ENCODE results near the gene TRMT112. TPM values are rescaled to one million over a fixed set of nuclear protein-coding genes. Genes with fewer than 3 reads are reported as not detected.

The TRMT112 gene
- total RNA-seq, 6 donors from 2014 or later: 110 to 215 (median 170) TPM

DNA sequence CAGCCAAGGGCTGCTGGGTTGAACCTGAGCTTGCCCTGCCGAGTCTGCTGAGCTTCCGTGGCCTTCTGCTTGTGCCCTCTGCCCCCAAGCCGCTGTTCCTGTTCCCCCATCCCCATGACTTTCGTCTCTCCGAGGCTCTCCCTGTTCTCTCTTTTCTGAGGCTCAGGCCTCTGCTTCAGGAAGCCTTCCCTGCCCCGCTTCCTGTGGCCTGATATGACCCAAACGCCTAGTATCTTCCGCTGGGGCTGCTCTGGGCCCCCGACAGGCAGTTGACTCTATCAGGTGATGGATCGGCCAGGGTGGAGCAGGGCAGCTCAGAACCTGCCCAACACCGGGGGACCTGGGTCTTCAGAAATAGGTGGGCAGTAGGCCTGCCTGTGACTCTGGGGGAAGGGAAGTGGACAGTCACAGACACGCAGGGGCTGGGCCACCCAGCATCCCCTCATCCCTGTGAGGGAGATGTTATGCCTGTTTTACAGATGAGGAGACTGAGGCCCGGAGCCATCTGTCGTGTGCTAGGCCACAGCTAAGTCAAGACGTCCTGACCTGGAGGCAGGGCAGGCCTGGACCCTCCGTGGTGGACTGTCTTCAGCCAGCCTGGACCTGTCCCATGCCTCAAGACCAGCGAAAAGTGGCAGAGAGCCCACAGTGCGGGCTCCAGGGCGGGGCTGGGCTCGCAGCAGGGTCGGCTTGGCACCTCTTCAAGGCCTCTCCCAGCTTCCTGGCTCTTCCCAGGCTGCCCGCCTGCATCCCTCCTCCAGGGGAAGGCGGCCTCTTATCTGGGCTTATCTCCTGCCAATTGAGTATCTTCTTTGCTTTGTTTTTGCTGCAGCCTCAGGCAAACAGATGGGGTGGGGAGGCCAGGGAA, 49.1 kb downstream of the TRMT112 start:
- TF ChIP-seq POLR2A (IDR thresholded peaks at IDR 0.05) (no peak), POLR2AphosphoS5 (IDR thresholded peaks at IDR 0.05) (no peak)
- TF ChIP-seq, protein P1, sequence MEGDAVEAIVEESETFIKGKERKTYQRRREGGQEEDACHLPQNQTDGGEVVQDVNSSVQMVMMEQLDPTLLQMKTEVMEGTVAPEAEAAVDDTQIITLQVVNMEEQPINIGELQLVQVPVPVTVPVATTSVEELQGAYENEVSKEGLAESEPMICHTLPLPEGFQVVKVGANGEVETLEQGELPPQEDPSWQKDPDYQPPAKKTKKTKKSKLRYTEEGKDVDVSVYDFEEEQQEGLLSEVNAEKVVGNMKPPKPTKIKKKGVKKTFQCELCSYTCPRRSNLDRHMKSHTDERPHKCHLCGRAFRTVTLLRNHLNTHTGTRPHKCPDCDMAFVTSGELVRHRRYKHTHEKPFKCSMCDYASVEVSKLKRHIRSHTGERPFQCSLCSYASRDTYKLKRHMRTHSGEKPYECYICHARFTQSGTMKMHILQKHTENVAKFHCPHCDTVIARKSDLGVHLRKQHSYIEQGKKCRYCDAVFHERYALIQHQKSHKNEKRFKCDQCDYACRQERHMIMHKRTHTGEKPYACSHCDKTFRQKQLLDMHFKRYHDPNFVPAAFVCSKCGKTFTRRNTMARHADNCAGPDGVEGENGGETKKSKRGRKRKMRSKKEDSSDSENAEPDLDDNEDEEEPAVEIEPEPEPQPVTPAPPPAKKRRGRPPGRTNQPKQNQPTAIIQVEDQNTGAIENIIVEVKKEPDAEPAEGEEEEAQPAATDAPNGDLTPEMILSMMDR (IDR thresholded peaks at IDR 0.05): peak in 2 of 6 experiments; percentile 5 to 28
- Histone ChIP-seq H3K4me1 (peaks cover 29 to 38% (median 33%) of the 10 kb centered on the region in 4 donors), H3K4me3 (peak overlapping the region in 3 of 4 donors; percentile 75 to 92 (median 78)), H3K9me3 (no peaks in the 10 kb centered on the region), H3K27me3 (no peaks in the 10 kb centered on the region), H3K27ac (peak overlapping the region; percentile 96 to 98 (median 96)), H3K36me3 (peaks cover 1 to 39% (median 33%) of the 10 kb centered on the region in 4 donors)
- DNase-seq: peak; percentile 51 to 87
- 25 to 52% methylated on average over 12 to 22 of the region's 23 CpGs for WGBS, 2 donors
- no peak for ATAC-seq (ENCODE audit: low FRiP score in 2 of 2)

DNA sequence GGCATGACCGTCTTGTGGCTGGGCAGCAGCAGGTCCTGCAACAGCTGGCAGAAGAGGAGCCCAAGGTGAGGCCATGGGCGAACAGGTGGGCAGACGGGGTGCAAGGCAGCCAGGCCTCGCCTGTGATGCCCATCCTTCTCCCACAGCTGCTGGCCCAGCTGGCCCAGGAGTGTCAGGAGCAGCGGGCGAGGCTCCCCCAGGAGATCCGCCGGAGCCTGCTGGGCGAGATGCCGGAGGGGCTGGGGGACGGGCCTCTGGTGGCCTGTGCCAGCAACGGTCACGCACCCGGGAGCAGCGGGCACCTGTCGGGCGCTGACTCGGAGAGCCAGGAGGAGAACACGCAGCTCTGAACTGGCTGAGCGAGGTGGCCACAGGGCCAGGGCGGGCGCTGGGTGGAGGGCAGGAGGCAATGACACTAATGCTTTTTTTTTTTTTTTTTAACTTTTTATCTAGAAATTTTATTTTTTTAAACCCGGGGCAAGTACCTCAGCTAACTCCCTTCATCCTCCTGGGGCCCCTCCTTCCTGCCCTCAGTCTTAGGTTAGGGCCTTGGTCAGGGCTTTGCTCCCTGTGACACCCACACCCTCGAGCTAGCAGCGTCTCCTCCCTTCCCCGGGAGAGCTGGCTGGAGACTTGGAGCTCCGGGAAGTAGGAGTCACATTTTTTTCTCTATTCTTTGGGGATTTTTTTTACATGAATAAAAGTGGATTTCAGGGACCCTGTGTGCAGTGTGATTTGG, 50.0 kb downstream of the TRMT112 start:
- Histone ChIP-seq H3K27me3 (no peaks in the 10 kb centered on the region), H3K9me3 (no peaks in the 10 kb centered on the region), H3K4me1 (peaks cover 26 to 35% (median 29%) of the 10 kb centered on the region in 4 donors), H3K27ac (peak overlapping the region; percentile 96 to 98 (median 96)), H3K4me3 (no peak overlapping the region), H3K36me3 (peaks cover 4 to 48% (median 42%) of the 10 kb centered on the region in 4 donors)
- no peak for ATAC-seq (ENCODE audit: low FRiP score in 2 of 2)
- TF ChIP-seq POLR2AphosphoS5 (IDR thresholded peaks at IDR 0.05) (no peak), POLR2A (IDR thresholded peaks at IDR 0.05) (no peak), EP300 (IDR thresholded peaks at IDR 0.05) (no peak)
- TF ChIP-seq, protein P1 (IDR thresholded peaks at IDR 0.05): no peak
- DNase-seq: peak in 1 of 2 donors; percentile 85
- WGBS, 2 donors: 65 to 77% methylated on average over 17 to 24 of the region's 27 CpGs

Small RNA genes within 50 kb of the gene (small RNA-seq; reads per million reads assigned to genes)
- gene MIR7155 (0.31 to 1.6 (median 0.71) reads per million in 4 donors), gene RF00019 (0 reads per million in 4 donors)

Other genes with a start within 250 kb of the TRMT112 start
- gene MACROD1, start 151.4 kb downstream of the TRMT112 start, total RNA-seq: 10 to 100 TPM; 16.7 to 59.7 (median 33.5) TPM
- gene STIP1, start 131.4 kb downstream of the TRMT112 start, total RNA-seq: 100 to 1,000 TPM in 1 of 6 donors, 10 to 100 TPM in 5; 37.8 to 132 (median 82.6) TPM
- gene FERMT3, start 110.8 kb downstream of the TRMT112 start, total RNA-seq: 100 to 1,000 TPM in 3 of 6 donors, 10 to 100 TPM in 3; 33.2 to 119 (median 89.3) TPM
- gene TRPT1, start 91.4 kb downstream of the TRMT112 start, total RNA-seq: 10 to 100 TPM; 27.2 to 69.1 (median 35.2) TPM
- gene NUDT22, start 91.3 kb downstream of the TRMT112 start, total RNA-seq: 10 to 100 TPM; 30.3 to 94.3 (median 68.0) TPM
- gene DNAJC4, start 87.0 kb downstream of the TRMT112 start, total RNA-seq: 10 to 100 TPM; 25.0 to 52.0 (median 39.2) TPM
- gene VEGFB, start 83.0 kb downstream of the TRMT112 start, total RNA-seq: 100 to 1,000 TPM in 3 of 6 donors, 10 to 100 TPM in 3; 25.1 to 171 (median 124) TPM
- 100 to 1,000 TPM in 1 of 6 donors, 10 to 100 TPM in 5; 40.9 to 132 (median 63.1) TPM for gene FKBP2, start 76.5 kb downstream of the TRMT112 start, total RNA-seq
- gene PPP1R14B, start 70.6 kb downstream of the TRMT112 start, total RNA-seq: 100 to 1,000 TPM in 1 of 6 donors, 10 to 100 TPM in 5; 51.4 to 118 (median 60.3) TPM
- gene PLCB3, start 66.0 kb downstream of the TRMT112 start, total RNA-seq: 10 to 100 TPM; 19.5 to 55.5 (median 30.3) TPM
- gene BAD, start 32.9 kb downstream of the TRMT112 start, total RNA-seq: 100 to 1,000 TPM in 2 of 6 donors, 10 to 100 TPM in 4; 59.7 to 150 (median 80.1) TPM
- 10 to 100 TPM in 5 of 6 donors, 1 to 10 TPM in 1; 7.3 to 48.1 (median 27.0) TPM for gene GPR137, start 31.7 kb downstream of the TRMT112 start, total RNA-seq
- under 1 TPM in 3 of 6 donors, not detected in 3; 0.17 to 0.55 (median 0.26) TPM for gene KCNK4, start 26.3 kb downstream of the TRMT112 start, total RNA-seq
- gene CATSPERZ, start 17.2 kb downstream of the TRMT112 start, total RNA-seq: 10 to 100 TPM in 1 of 6 donors, 1 to 10 TPM in 1, under 1 TPM in 2, not detected in 2; 0.51 to 62.9 (median 2.5) TPM
- gene ESRRA, start 12.0 kb downstream of the TRMT112 start, total RNA-seq: 100 to 1,000 TPM in 1 of 6 donors, 10 to 100 TPM in 5; 42.7 to 109 (median 80.6) TPM
- gene PRDX5, start 562 bp upstream of the TRMT112 start, total RNA-seq: 100 to 1,000 TPM; 146 to 493 (median 309) TPM
- 100 to 1,000 TPM in 1 of 6 donors, 10 to 100 TPM in 5; 12.6 to 138 (median 37.2) TPM for gene CCDC88B, start 22.6 kb upstream of the TRMT112 start, total RNA-seq
- gene RPS6KA4, start 41.6 kb upstream of the TRMT112 start, total RNA-seq: 10 to 100 TPM; 16.3 to 93.2 (median 46.7) TPM
- not detected for gene SLC22A11, start 238.4 kb upstream of the TRMT112 start, total RNA-seq

Data from upper lobe of left lung (tissue), 6 donors.